ENCODE data around the gene EIF2B4. TPM values are rescaled to one million over a fixed set of nuclear protein-coding genes. Genes with fewer than 3 reads are reported as not detected.

EIF2B4 gene
- total RNA-seq, 1 donor: 19.2 TPM

DNA sequence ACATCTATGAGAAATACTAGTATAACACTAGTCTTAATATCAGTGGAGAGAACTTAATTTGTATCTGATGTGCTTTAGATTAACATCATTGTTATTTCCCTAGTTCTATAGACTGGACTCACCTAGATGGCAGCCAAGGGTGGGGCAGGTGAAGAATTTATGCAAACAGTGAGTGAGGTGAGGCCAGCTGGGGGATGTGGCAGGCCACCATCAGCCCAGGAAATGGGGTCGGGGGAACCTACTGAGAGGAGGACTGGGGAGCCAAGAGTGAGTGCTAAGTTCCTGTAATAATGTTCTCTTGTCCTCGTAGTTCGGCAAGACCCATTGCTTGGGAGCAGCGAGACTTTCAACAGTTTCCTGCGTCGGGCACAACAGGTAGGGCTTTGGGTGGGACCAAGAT is 2.8 kb upstream of the EIF2B4 start:
- Histone ChIP-seq H3K4me2 (ENCODE audit: insufficient read depth, low read length) (no peak overlapping the region), H3K36me3 (ENCODE audit: insufficient read depth, low read length) (peaks cover 66% of the 10 kb centered on the region), H4K20me1 (ENCODE audit: insufficient read depth, low read length) (peaks cover 13% of the 10 kb centered on the region), H3K4me3 (ENCODE audit: insufficient read depth, low read length) (no peak overlapping the region), H3K9me3 (ENCODE audit: low read depth, low read length) (no peaks in the 10 kb centered on the region), H3K27me3 (ENCODE audit: insufficient read depth, low read length) (no peaks in the 10 kb centered on the region), H2AFZ (ENCODE audit: low read length) (no peak overlapping the region), H3K27ac (ENCODE audit: low read depth, low read length) (no peak overlapping the region), H3K79me2 (ENCODE audit: insufficient read depth, low read length) (peaks cover 84% of the 10 kb centered on the region), H3K4me1 (ENCODE audit: insufficient read depth, low read length) (peaks cover 20% of the 10 kb centered on the region)
- TF ChIP-seq, protein P1, sequence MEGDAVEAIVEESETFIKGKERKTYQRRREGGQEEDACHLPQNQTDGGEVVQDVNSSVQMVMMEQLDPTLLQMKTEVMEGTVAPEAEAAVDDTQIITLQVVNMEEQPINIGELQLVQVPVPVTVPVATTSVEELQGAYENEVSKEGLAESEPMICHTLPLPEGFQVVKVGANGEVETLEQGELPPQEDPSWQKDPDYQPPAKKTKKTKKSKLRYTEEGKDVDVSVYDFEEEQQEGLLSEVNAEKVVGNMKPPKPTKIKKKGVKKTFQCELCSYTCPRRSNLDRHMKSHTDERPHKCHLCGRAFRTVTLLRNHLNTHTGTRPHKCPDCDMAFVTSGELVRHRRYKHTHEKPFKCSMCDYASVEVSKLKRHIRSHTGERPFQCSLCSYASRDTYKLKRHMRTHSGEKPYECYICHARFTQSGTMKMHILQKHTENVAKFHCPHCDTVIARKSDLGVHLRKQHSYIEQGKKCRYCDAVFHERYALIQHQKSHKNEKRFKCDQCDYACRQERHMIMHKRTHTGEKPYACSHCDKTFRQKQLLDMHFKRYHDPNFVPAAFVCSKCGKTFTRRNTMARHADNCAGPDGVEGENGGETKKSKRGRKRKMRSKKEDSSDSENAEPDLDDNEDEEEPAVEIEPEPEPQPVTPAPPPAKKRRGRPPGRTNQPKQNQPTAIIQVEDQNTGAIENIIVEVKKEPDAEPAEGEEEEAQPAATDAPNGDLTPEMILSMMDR (IDR thresholded peaks at IDR 0.05; ENCODE audit: extremely low read depth, low read depth, low read length): no peak
- DNase-seq (ENCODE audit: insufficient read length, low spot score, missing footprints): no peak

DNA sequence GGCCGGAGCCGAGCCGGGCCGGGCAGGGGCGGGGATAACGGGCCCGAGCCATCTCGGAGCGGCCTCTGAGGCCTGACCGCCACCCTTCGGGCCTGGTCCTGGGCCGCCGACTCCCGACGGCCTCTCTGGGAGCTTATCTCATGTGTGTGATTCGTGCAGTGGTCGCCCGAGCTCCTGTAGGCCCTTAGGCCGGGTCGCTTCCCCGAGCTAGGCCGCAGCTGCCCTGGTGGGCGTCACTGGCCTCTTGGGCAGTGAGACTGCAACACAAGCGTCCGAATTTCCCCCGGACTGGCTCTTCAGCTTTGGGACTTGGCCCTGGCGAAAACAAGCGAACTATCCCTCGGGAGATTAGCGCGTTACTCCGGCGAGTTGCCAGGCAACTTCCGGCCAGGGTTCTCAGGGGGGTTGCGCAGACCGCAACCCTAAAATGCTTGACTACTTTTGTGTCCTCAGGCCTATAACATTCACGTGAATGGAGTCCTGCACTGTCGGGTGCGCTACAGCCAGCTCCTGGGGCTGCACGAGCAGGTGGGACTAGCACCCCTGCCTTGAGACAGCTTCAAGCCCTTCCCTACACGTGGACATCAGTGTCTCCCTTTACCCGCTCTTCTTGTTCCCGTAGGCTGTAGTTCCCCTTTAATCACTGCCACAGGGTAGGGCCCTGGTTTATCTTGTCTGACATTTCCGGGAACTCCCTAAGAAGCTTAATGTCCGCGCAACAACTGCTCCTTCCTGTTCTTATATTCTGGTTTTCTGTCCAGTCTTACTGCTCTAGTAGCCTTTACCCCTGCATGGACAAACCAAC is 880 bp upstream of the EIF2B4 start:
- peak; percentile 82 for DNase-seq (ENCODE audit: insufficient read length, low spot score, missing footprints)
- H3K79me2 ChIP-seq (ENCODE audit: insufficient read depth, low read length): peaks cover 86% of the 10 kb centered on the region
- H3K27me3 ChIP-seq (ENCODE audit: insufficient read depth, low read length): no peaks in the 10 kb centered on the region
- peaks cover 67% of the 10 kb centered on the region for H3K36me3 ChIP-seq (ENCODE audit: insufficient read depth, low read length)
- H3K4me3 ChIP-seq (ENCODE audit: insufficient read depth, low read length): peak overlapping the region; percentile 98
- H3K4me2 ChIP-seq (ENCODE audit: insufficient read depth, low read length): peak overlapping the region; percentile 93
- peak overlapping the region; percentile 95 for H3K27ac ChIP-seq (ENCODE audit: low read depth, low read length)
- H2AFZ ChIP-seq (ENCODE audit: low read length): peak overlapping the region; percentile 79
- peaks cover 20% of the 10 kb centered on the region for H3K4me1 ChIP-seq (ENCODE audit: insufficient read depth, low read length)
- peaks cover 10% of the 10 kb centered on the region for H4K20me1 ChIP-seq (ENCODE audit: insufficient read depth, low read length)
- TF ChIP-seq, protein P1 (IDR thresholded peaks at IDR 0.05; ENCODE audit: extremely low read depth, low read depth, low read length): no peak
- no peaks in the 10 kb centered on the region for H3K9me3 ChIP-seq (ENCODE audit: low read depth, low read length)

DNA sequence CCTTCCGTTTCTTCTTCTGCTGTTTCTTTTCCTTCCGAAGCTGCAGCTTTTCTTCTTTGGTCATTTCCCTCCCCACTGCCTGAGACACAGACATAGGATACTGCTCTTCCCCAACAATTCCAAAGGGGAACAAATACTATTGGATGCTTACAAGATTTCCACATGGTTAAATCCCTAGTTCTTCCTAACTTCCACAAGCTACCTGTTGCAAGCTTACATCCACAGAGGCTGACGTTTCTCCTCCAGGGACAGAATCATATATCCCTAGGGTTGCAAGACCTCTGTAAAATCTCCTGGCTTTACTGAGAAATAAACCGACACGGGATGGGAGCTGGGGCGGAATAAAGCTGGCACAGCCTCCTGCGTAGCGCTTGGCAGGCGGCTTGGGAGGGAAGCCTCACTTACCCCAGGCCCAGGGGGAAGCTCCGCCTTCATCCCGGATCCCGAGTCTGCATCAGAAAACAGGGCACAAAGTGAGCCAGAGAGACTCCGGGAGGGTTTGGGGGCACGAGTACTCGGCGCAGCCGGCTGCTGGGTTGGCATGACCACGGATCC is 590 bp downstream of the EIF2B4 start:
- peaks cover 73% of the 10 kb centered on the region for H3K79me2 ChIP-seq (ENCODE audit: insufficient read depth, low read length)
- peak overlapping the region; percentile 91 for H2AFZ ChIP-seq (ENCODE audit: low read length)
- peaks cover 7% of the 10 kb centered on the region for H4K20me1 ChIP-seq (ENCODE audit: insufficient read depth, low read length)
- H3K4me3 ChIP-seq (ENCODE audit: insufficient read depth, low read length): peak overlapping the region; percentile 98
- peaks cover 60% of the 10 kb centered on the region for H3K36me3 ChIP-seq (ENCODE audit: insufficient read depth, low read length)
- DNase-seq (ENCODE audit: insufficient read length, low spot score, missing footprints): peak; percentile 97
- H3K27me3 ChIP-seq (ENCODE audit: insufficient read depth, low read length): no peaks in the 10 kb centered on the region
- peak overlapping the region; percentile 95 for H3K4me2 ChIP-seq (ENCODE audit: insufficient read depth, low read length)
- peak overlapping the region; percentile 92 for H3K27ac ChIP-seq (ENCODE audit: low read depth, low read length)
- TF ChIP-seq, protein P1 (IDR thresholded peaks at IDR 0.05; ENCODE audit: extremely low read depth, low read depth, low read length): no peak
- no peaks in the 10 kb centered on the region for H3K9me3 ChIP-seq (ENCODE audit: low read depth, low read length)
- peaks cover 20% of the 10 kb centered on the region for H3K4me1 ChIP-seq (ENCODE audit: insufficient read depth, low read length)

DNA sequence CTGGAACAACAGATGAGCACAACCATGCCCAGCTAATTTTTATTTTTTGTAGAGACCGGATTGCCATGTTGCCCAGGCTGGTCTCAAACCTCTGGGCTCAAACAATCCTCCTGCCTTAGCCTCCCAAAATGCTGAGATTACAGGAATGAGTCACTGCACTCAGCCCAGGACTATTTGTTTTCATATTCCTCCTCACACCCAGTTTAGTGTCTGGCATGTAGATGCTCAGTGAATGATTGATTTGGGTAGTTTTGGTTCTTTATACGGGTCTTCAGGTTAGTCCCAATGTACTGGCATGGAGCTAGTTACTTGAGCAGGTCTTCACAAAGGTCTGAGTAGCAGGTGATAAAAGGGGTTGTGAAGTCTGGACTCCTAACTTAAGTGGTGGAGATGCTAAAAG is 6.2 kb downstream of the EIF2B4 start:
- Histone ChIP-seq H3K36me3 (ENCODE audit: insufficient read depth, low read length) (peaks cover 52% of the 10 kb centered on the region), H3K27ac (ENCODE audit: low read depth, low read length) (no peak overlapping the region), H4K20me1 (ENCODE audit: insufficient read depth, low read length) (no peaks in the 10 kb centered on the region), H3K27me3 (ENCODE audit: insufficient read depth, low read length) (no peaks in the 10 kb centered on the region), H3K9me3 (ENCODE audit: low read depth, low read length) (no peaks in the 10 kb centered on the region), H3K79me2 (ENCODE audit: insufficient read depth, low read length) (peaks cover 23% of the 10 kb centered on the region), H3K4me1 (ENCODE audit: insufficient read depth, low read length) (peaks cover 2% of the 10 kb centered on the region), H3K4me2 (ENCODE audit: insufficient read depth, low read length) (no peak overlapping the region), H2AFZ (ENCODE audit: low read length) (no peak overlapping the region), H3K4me3 (ENCODE audit: insufficient read depth, low read length) (no peak overlapping the region)
- TF ChIP-seq, protein P1 (IDR thresholded peaks at IDR 0.05; ENCODE audit: extremely low read depth, low read depth, low read length): no peak
- no peak for DNase-seq (ENCODE audit: insufficient read length, low spot score, missing footprints)
